Endometrial microvascular endothelial cells (primary cell): ENCODE data around the gene ACBD7. TPM values are rescaled to one million over a fixed set of nuclear protein-coding genes. Genes with fewer than 3 reads are reported as not detected.

Experiments
- in situ Hi-C: cut with HindIII; loops from 2 replicates; pipeline ENCODE4 v1.10.0; 2017; ENCODE audit warnings: low sequenced_read_pairs, low pct_unique_long_range_greater_than_20kb; ENCODE audit errors: inconsistent ontology term
- total RNA-seq: library from RNA; depleted of rRNA; stranded (reverse); fragments of >200 nt; gene quantifications from one replicate; pipeline ENCODE4 v1.2.3, GENCODE V29; 2015; ENCODE audit errors: inconsistent ontology term

ACBD7 gene
- total RNA-seq, 1 donor from 2014 or later = 6.5 TPM

GRCh38 chr10:15097011-15097812, 8.6 kb upstream of the ACBD7 start, which contains the start of gene RPP38:
RPP38 (plus strand) TSS chr10:15097355; CDS start chr10:15103315, 5,960 bp downstream.
- in situ Hi-C loops = no loop called here

- in situ Hi-C loops = no loop called here
Measured at GRCh38 chr10:15096661-15097010, 8.1 kb upstream of the ACBD7 start.

- in situ Hi-C loops = no loop called here
Measured at GRCh38 chr10:15092855-15093408, 4.4 kb upstream of the ACBD7 start.

- in situ Hi-C loops = no loop called here
Measured at GRCh38 chr10:15091418-15091817, 2.8 kb upstream of the ACBD7 start.

GRCh38 chr10:15084502-15084922, 4.1 kb downstream of the ACBD7 start:
- in situ Hi-C loops = no loop called here

GRCh38 chr10:15083674-15084501, 4.7 kb downstream of the ACBD7 start:
- in situ Hi-C loops = no loop called here

GRCh38 chr10:15075421-15075820, 13.2 kb downstream of the ACBD7 start:
- in situ Hi-C loops = no loop called here

- in situ Hi-C loops = no loop called here
Measured at GRCh38 chr10:15072358-15072757, 16.2 kb downstream of the ACBD7 start.

- in situ Hi-C loops = no loop called here
Measured at GRCh38 chr10:15069230-15069629, 19.3 kb downstream of the ACBD7 start.

- in situ Hi-C loops = no loop called here
Measured at GRCh38 chr10:15068802-15069201, 19.8 kb downstream of the ACBD7 start.

- in situ Hi-C loops = no loop called here
Measured at GRCh38 chr10:15067154-15067553, 21.4 kb downstream of the ACBD7 start.

GRCh38 chr10:15060638-15061037, 27.9 kb downstream of the ACBD7 start:
- in situ Hi-C loops = no loop called here

GRCh38 chr10:15059914-15060313, 28.7 kb downstream of the ACBD7 start:
- in situ Hi-C loops = no loop called here

- in situ Hi-C loops = no loop called here
Measured at GRCh38 chr10:15058689-15059088, 29.9 kb downstream of the ACBD7 start.

GRCh38 chr10:15053061-15053460, 35.5 kb downstream of the ACBD7 start:
- in situ Hi-C loops = no loop called here

- in situ Hi-C loops = no loop called here
Measured at GRCh38 chr10:15052121-15052520, 36.5 kb downstream of the ACBD7 start.

GRCh38 chr10:15049533-15049932, 39.0 kb downstream of the ACBD7 start:
- in situ Hi-C loops = no loop called here

GRCh38 chr10:15046626-15047025, 42.0 kb downstream of the ACBD7 start:
- in situ Hi-C loops = no loop called here

GRCh38 chr10:15045380-15045779, 43.2 kb downstream of the ACBD7 start:
- in situ Hi-C loops = no loop called here

- in situ Hi-C loops = no loop called here
Measured at GRCh38 chr10:15043674-15044073, 44.9 kb downstream of the ACBD7 start, which contains the start of gene OLAH. OLAH (plus strand) TSS chr10:15043943; CDS start chr10:15047289, 3,346 bp downstream.
